Measurements from ENCODE around the gene TCF4. TPM values are rescaled to one million over a fixed set of nuclear protein-coding genes. Genes with fewer than 3 reads are reported as not detected.

Gene TCF4
- total RNA-seq, 1 experiment from 2014 or later = 0.42 TPM

- Histone ChIP-seq H3K79me2 (ENCODE audit: insufficient read depth, low read length) (no peaks in the 10 kb centered on the region), H3K4me3 (replicated peaks in 1 of 2; ENCODE audit: low read depth in 1 of 2, low read length in 2 of 2) (no peak overlapping the region), H3K27me3 (ENCODE audit: insufficient read depth, low read length) (peaks cover 3% of the 10 kb centered on the region; the same call in 1 of the 2 replicates), H3K9ac (ENCODE audit: low read length) (no peak overlapping the region), H4K20me1 (ENCODE audit: insufficient read depth) (no peaks in the 10 kb centered on the region), H3K4me2 (ENCODE audit: low read length) (no peak overlapping the region), H3K27ac (ENCODE audit: low read depth, low read length) (no peak overlapping the region), H2AFZ (ENCODE audit: low read depth, low read length, poor library complexity, severe bottlenecking) (no peak overlapping the region), H3K4me1 (ENCODE audit: control insufficient read depth in 1 of 2, insufficient read depth in 2 of 2, low read length in 2 of 2) (no peaks in the 10 kb centered on the region), H3K9me2 (ENCODE audit: insufficient read depth) (no peaks in the 10 kb centered on the region), H3K36me3 (ENCODE audit: control insufficient read depth in 1 of 2, insufficient read depth in 2 of 2, low read length in 2 of 2) (no peaks in the 10 kb centered on the region), H3K9me3 (ENCODE audit: control insufficient read depth in 1 of 2, insufficient read depth in 1 of 2, low read depth in 1 of 2, low read length in 2 of 2) (no peaks in the 10 kb centered on the region)
- ChIA-PET CTCF (no interaction called here), POLR2A (no interaction called here), RAD21 (ENCODE audit: low non-redundant PET in 1 of 2, low total read pairs in 2 of 2, uncharacterized antibody in 2 of 2, unreplicated experiment in 2 of 2) (no interaction called here)
- intact Hi-C loops (cut with micrococcal nuclease) = no loop called here
- ATAC-seq = no peak
- TF ChIP-seq EZH2 (IDR thresholded peaks at IDR 0.05) (no peak), MAX (IDR thresholded peaks at IDR 0.05) (no peak)
- DNase-seq (ENCODE audit: low read depth, low spot score) = no peak
- no TSS peak for BruUV-seq (replicated peaks)
Measured at GRCh38 chr18:55337908-55338521, 250.0 kb downstream of the TCF4 start.

- H3K4me3 ChIP-seq (replicated peaks in 1 of 2; ENCODE audit: low read depth in 1 of 2, low read length in 2 of 2) = no peak overlapping the region
- H3K27me3 ChIP-seq (ENCODE audit: insufficient read depth, low read length) = peaks cover 3% of the 10 kb centered on the region; the same call in 1 of the 2 replicates
- no peak overlapping the region for H3K4me2 ChIP-seq (ENCODE audit: low read length)
- no peak overlapping the region for H2AFZ ChIP-seq (ENCODE audit: low read depth, low read length, poor library complexity, severe bottlenecking)
- CTCF ChIA-PET = no interaction called here
- intact Hi-C loops (cut with micrococcal nuclease) = no loop called here
- no peaks in the 10 kb centered on the region for H3K9me3 ChIP-seq (ENCODE audit: control insufficient read depth in 1 of 2, insufficient read depth in 1 of 2, low read depth in 1 of 2, low read length in 2 of 2)
- DNase-seq (ENCODE audit: low read depth, low spot score) (no peak), ATAC-seq (no peak)
- POLR2A ChIA-PET = no interaction called here
- H3K9me2 ChIP-seq (ENCODE audit: insufficient read depth) = no peaks in the 10 kb centered on the region
- no peaks in the 10 kb centered on the region for H3K4me1 ChIP-seq (ENCODE audit: control insufficient read depth in 1 of 2, insufficient read depth in 2 of 2, low read length in 2 of 2)
- no peaks in the 10 kb centered on the region for H3K79me2 ChIP-seq (ENCODE audit: insufficient read depth, low read length)
- BruUV-seq (replicated peaks) = no TSS peak
- RAD21 ChIA-PET (ENCODE audit: low non-redundant PET in 1 of 2, low total read pairs in 2 of 2, uncharacterized antibody in 2 of 2, unreplicated experiment in 2 of 2) = no interaction called here
- no peak overlapping the region for H3K9ac ChIP-seq (ENCODE audit: low read length)
- no peak overlapping the region for H3K27ac ChIP-seq (ENCODE audit: low read depth, low read length)
- no peaks in the 10 kb centered on the region for H3K36me3 ChIP-seq (ENCODE audit: control insufficient read depth in 1 of 2, insufficient read depth in 2 of 2, low read length in 2 of 2)
- no peaks in the 10 kb centered on the region for H4K20me1 ChIP-seq (ENCODE audit: insufficient read depth)
- TF ChIP-seq YY1 (IDR thresholded peaks at IDR 0.05; ENCODE audit: extremely low read depth, insufficient replicate concordance, low read depth, low read length) = no peak
- TF ChIP-seq CBX3 (IDR thresholded peaks at IDR 0.05; ENCODE audit: low read depth) = no peak
- no peak for TF ChIP-seq POLR2AphosphoS5 (IDR thresholded peaks at IDR 0.05; ENCODE audit: low read depth, low read length)
- TF ChIP-seq MAX (IDR thresholded peaks at IDR 0.05) = no peak
- no peak for TF ChIP-seq SIN3A (IDR thresholded peaks at IDR 0.05; ENCODE audit: low read depth)
- TF ChIP-seq EZH2phosphoT487 (IDR thresholded peaks at IDR 0.05; ENCODE audit: borderline replicate concordance) = no peak
- no peak for TF ChIP-seq EGR1 (IDR thresholded peaks at IDR 0.05; ENCODE audit: low read depth)
- TF ChIP-seq ATF3 (IDR thresholded peaks at IDR 0.05) = no peak
- no peak for TF ChIP-seq SRF (IDR thresholded peaks at IDR 0.05; ENCODE audit: low read depth)
- TF ChIP-seq ZBTB33 (IDR thresholded peaks at IDR 0.05; ENCODE audit: extremely low read depth, insufficient replicate concordance, low read length) = no peak
- TF ChIP-seq ZFX (IDR thresholded peaks at IDR 0.05) = no peak
- no peak for TF ChIP-seq JUND (IDR thresholded peaks at IDR 0.05)
- TF ChIP-seq FOSL1 (IDR thresholded peaks at IDR 0.05; ENCODE audit: low read depth) = no peak
- TF ChIP-seq ZNF274 (IDR thresholded peaks at IDR 0.05; ENCODE audit: low read depth, low read length) = no peak
- no peak for TF ChIP-seq TCF7L2 (IDR thresholded peaks at IDR 0.05; ENCODE audit: borderline replicate concordance, extremely low read depth, insufficient read depth, insufficient read length)
- TF ChIP-seq CTCF (IDR thresholded peaks at IDR 0.05 in 2 of 3, conservative IDR thresholded peaks at IDR 0.05 in 1 of 3; ENCODE audit: borderline replicate concordance in 1 of 3, insufficient read depth in 1 of 3, low read depth in 2 of 3, low read length in 2 of 3) = no peak
Measured at GRCh38 chr18:55337138-55337537, 250.9 kb downstream of the TCF4 start.
